ENCODE results near the gene VPS13D.

GRCh38 chr1:12339396-12339795, 109.6 kb downstream of the VPS13D start:
- peak; percentile 22 for TF ChIP-seq CTCF (IDR thresholded peaks at IDR 0.05; ENCODE audit: low read depth, low read length, missing input control)
- peak in 1 of 2 donors; percentile 31 for TF ChIP-seq RXRA (IDR thresholded peaks at IDR 0.05)
- peak; percentile 50 to 71 for TF ChIP-seq RAD21 (IDR thresholded peaks at IDR 0.05)
- no peak for TF ChIP-seq GABPA (IDR thresholded peaks at IDR 0.05 in 1 of 2, conservative IDR thresholded peaks at IDR 0.05 in 1 of 2)
- TF ChIP-seq FOXA2 (IDR thresholded peaks at IDR 0.05) = no peak
- TF ChIP-seq, protein P1, sequence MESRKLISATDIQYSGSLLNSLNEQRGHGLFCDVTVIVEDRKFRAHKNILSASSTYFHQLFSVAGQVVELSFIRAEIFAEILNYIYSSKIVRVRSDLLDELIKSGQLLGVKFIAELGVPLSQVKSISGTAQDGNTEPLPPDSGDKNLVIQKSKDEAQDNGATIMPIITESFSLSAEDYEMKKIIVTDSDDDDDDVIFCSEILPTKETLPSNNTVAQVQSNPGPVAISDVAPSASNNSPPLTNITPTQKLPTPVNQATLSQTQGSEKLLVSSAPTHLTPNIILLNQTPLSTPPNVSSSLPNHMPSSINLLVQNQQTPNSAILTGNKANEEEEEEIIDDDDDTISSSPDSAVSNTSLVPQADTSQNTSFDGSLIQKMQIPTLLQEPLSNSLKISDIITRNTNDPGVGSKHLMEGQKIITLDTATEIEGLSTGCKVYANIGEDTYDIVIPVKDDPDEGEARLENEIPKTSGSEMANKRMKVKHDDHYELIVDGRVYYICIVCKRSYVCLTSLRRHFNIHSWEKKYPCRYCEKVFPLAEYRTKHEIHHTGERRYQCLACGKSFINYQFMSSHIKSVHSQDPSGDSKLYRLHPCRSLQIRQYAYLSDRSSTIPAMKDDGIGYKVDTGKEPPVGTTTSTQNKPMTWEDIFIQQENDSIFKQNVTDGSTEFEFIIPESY (IDR thresholded peaks at IDR 0.05) = no peak
- no peak for TF ChIP-seq EGR1 (IDR thresholded peaks at IDR 0.05; ENCODE audit: low read depth in 2 of 2)
- no peak for TF ChIP-seq YY1 (IDR thresholded peaks at IDR 0.05)

All from liver (tissue), 3 donors.